Measurements from ENCODE around the gene NECAB3. TPM values are rescaled to one million over a fixed set of nuclear protein-coding genes. Genes with fewer than 3 reads are reported as not detected.

The NECAB3 gene
- total RNA-seq, 2 experiments from 2014 or later: 62.4 to 79.4 TPM

GRCh38 chr20:33681728-33682353 is 7.6 kb upstream of the NECAB3 start:
- Histone ChIP-seq H3K36me3 (ENCODE audit: insufficient read depth, low read length) (peaks cover 81% of the 10 kb centered on the region), H3K4me3 (ENCODE audit: low read depth, low read length, poor library complexity, severe bottlenecking) (peak overlapping the region; percentile 60), H3K79me2 (ENCODE audit: insufficient read depth, low read depth, low read length) (peaks cover 66% of the 10 kb centered on the region), H3K4me1 (ENCODE audit: insufficient read depth, low read length, poor library complexity, severe bottlenecking) (peaks cover 65% of the 10 kb centered on the region), H2AFZ (ENCODE audit: low read length) (no peak overlapping the region), H3K4me2 (ENCODE audit: low read length) (peak overlapping the region; percentile 97), H3K9me3 (ENCODE audit: low read length) (no peaks in the 10 kb centered on the region), H4K20me1 (ENCODE audit: insufficient read depth, low read length) (peaks cover 27% of the 10 kb centered on the region), H3K27ac (ENCODE audit: low read depth, low read length, poor library complexity, severe bottlenecking) (peak overlapping the region; percentile 78), H3K9me2 (ENCODE audit: insufficient read depth, low read length) (no peaks in the 10 kb centered on the region)
- intact Hi-C loops (cut with micrococcal nuclease; ENCODE audit: unreplicated experiment): loop anchor here (10.0 kb wide), 1 partner anchor 1933 kb away; the partner anchor contains the start of gene SPAG4
- no peak for TF ChIP-seq CTCF (conservative IDR thresholded peaks at IDR 0.05; ENCODE audit: low read length)
- TF ChIP-seq EZH2phosphoT487 (IDR thresholded peaks at IDR 0.05; ENCODE audit: borderline replicate concordance, low read depth, low read length): no peak
- ChIA-PET POLR2A (interaction anchor here (1.0 to 1.4 kb wide), 2 partner anchors 13 to 229 kb away, joined by 3 read pairs; no protein-coding TSS in a partner anchor), CTCF (ENCODE audit: unreplicated experiment) (interaction anchor here (1.5 to 2.9 kb wide), 2 partner anchors 14 to 50 kb away, joined by 4 to 16 read pairs; partner anchors contain the start of genes ACTL10 and ZNF341)
- peak; percentile 40 for DNase-seq (ENCODE audit: low spot score)
- no TSS peak for BruUV-seq (replicated peaks)

GRCh38 chr20:33681288-33681687 is 7.1 kb upstream of the NECAB3 start:
- no TSS peak for BruUV-seq (replicated peaks)
- Histone ChIP-seq H2AFZ (ENCODE audit: low read length) (no peak overlapping the region), H3K9me2 (ENCODE audit: insufficient read depth, low read length) (no peaks in the 10 kb centered on the region), H4K20me1 (ENCODE audit: insufficient read depth, low read length) (peaks cover 27% of the 10 kb centered on the region), H3K27ac (ENCODE audit: low read depth, low read length, poor library complexity, severe bottlenecking) (peak overlapping the region; percentile 78), H3K4me3 (ENCODE audit: low read depth, low read length, poor library complexity, severe bottlenecking) (peak overlapping the region; percentile 48), H3K4me1 (ENCODE audit: insufficient read depth, low read length, poor library complexity, severe bottlenecking) (peaks cover 62% of the 10 kb centered on the region), H3K36me3 (ENCODE audit: insufficient read depth, low read length) (peaks cover 86% of the 10 kb centered on the region), H3K4me2 (ENCODE audit: low read length) (peak overlapping the region; percentile 97), H3K79me2 (ENCODE audit: insufficient read depth, low read depth, low read length) (peaks cover 66% of the 10 kb centered on the region), H3K9me3 (ENCODE audit: low read length) (no peaks in the 10 kb centered on the region)
- POLR2A ChIA-PET: interaction anchor here (0.5 to 1.0 kb wide), 3 partner anchors 94 to 1027 kb away, joined by 3 read pairs; no protein-coding TSS in a partner anchor
- no peak for DNase-seq (ENCODE audit: low spot score)
- intact Hi-C loops (cut with micrococcal nuclease; ENCODE audit: unreplicated experiment): loop anchor here (10.0 kb wide), 1 partner anchor 1934 kb away; the partner anchor contains the start of gene SPAG4
- TF ChIP-seq CTCF (conservative IDR thresholded peaks at IDR 0.05; ENCODE audit: low read length) (no peak), EZH2phosphoT487 (IDR thresholded peaks at IDR 0.05; ENCODE audit: borderline replicate concordance, low read depth, low read length) (no peak)
- CTCF ChIA-PET (ENCODE audit: unreplicated experiment): interaction anchor here (1.5 to 2.9 kb wide), 2 partner anchors 14 to 50 kb away, joined by 4 to 16 read pairs; partner anchors contain the start of genes ACTL10 and ZNF341
